ENCODE data around the gene RACGAP1. TPM values are rescaled to one million over a fixed set of nuclear protein-coding genes. Genes with fewer than 3 reads are reported as not detected.

RACGAP1 gene
- total and polyA plus RNA-seq, 2 of the 4 experiments (the other 2 are of a cell fraction), result 37.9 to 110 TPM

- no peak for TF ChIP-seq CHD1 (IDR thresholded peaks at IDR 0.05; ENCODE audit: low read depth, low read length)
- no peak for TF ChIP-seq MAFK (IDR thresholded peaks at IDR 0.05; ENCODE audit: low read depth, low read length)
- no peak for TF ChIP-seq RFX5 (IDR thresholded peaks at IDR 0.05; ENCODE audit: low read depth, low read length)
- TF ChIP-seq SMC3 (IDR thresholded peaks at IDR 0.05; ENCODE audit: low read depth, low read length), result no peak
Measured at GRCh38 chr12:49944718-49945117, 80.6 kb downstream of the RACGAP1 start (continued).

- Histone ChIP-seq H2BK5ac (ENCODE audit: low read depth, low read length, poor library complexity, severe bottlenecking) (no peak overlapping the region), H3K23ac (ENCODE audit: low read depth, low read length) (no peak overlapping the region), H3K4ac (ENCODE audit: low read depth, low read length) (no peak overlapping the region), H3K4me3 (ENCODE audit: insufficient read depth, low read depth, low read length) (no peak overlapping the region), H3K18ac (ENCODE audit: low read depth, low read length) (no peak overlapping the region), H3K36me3 (ENCODE audit: control insufficient read depth, insufficient read depth, low read length) (no peaks in the 10 kb centered on the region), H3K9me3 (ENCODE audit: control insufficient read depth, insufficient read depth, low read length) (no peaks in the 10 kb centered on the region), H4K20me1 (ENCODE audit: insufficient read depth, low read length) (no peaks in the 10 kb centered on the region), H3K27ac (ENCODE audit: insufficient read depth, low read length) (no peak overlapping the region), H3K14ac (replicated peaks; ENCODE audit: low read depth, low read length) (no peak overlapping the region), H3K27me3 (ENCODE audit: control insufficient read depth, insufficient read depth, low read length) (peaks cover 3% of the 10 kb centered on the region; the same call in 1 of the 2 replicates), H2BK20ac (ENCODE audit: low read depth, low read length) (no peak overlapping the region), H2AK5ac (ENCODE audit: low read depth, low read length) (no peak overlapping the region), H3K4me2 (ENCODE audit: low read depth, low read length) (no peak overlapping the region), H3K4me1 (ENCODE audit: control insufficient read depth, insufficient read depth, low read length) (no peaks in the 10 kb centered on the region; the same call in 1 of the 2 replicates), H3K9ac (ENCODE audit: low read depth, low read length) (no peak overlapping the region), H2BK120ac (ENCODE audit: low read depth, low read length) (no peak overlapping the region), H3K79me1 (ENCODE audit: low read depth in 1 of 2, low read length in 2 of 2) (no peaks in the 10 kb centered on the region), H4K5ac (ENCODE audit: low read depth, low read length) (no peak overlapping the region), H4K91ac (ENCODE audit: insufficient read depth, low read depth, low read length) (no peak overlapping the region), H2AFZ (replicated peaks; ENCODE audit: low read length, poor library complexity) (no peak overlapping the region), H2BK15ac (ENCODE audit: low read depth, low read length) (no peak overlapping the region), H3K56ac (ENCODE audit: extremely low read depth, insufficient read depth, low read length) (no peak overlapping the region), H3K9me1 (ENCODE audit: insufficient read depth, low read length) (0 out of 2 replicates have a peak, but pooled peaks cover 3% of the 10 kb centered on the region), H2AK9ac (replicated peaks; ENCODE audit: low read depth, low read length, poor library complexity) (no peak overlapping the region), H4K8ac (ENCODE audit: low read depth in 2 of 2, low read length in 2 of 2) (no peak overlapping the region)
- no peak for ATAC-seq (ENCODE audit: low read depth)
- ChIA-PET POLR2A (ENCODE audit: unreplicated experiment) (interaction anchor here (0.6 kb wide), 1 partner anchor 10 kb away, joined by 3 read pairs; no protein-coding TSS in a partner anchor), CTCF (no interaction called here)
- intact Hi-C loops (cut with micrococcal nuclease) (loop anchor here (2.0 kb wide), 1 partner anchor 167 kb away; no protein-coding TSS in a partner anchor), in situ Hi-C loops (cut with MboI; ENCODE audit: low sequenced_read_pairs) (no loop called here), dilution Hi-C loops (cut with HindIII; ENCODE audit: low sequenced_read_pairs, unreplicated experiment) (no loop called here)
- BruUV-seq (replicated peaks), result no TSS peak
- 100% methylated on average over 2 of the region's 5 CpGs; no CpG with 5 or more reads in 1 of the 2 experiments for WGBS, 2 experiments (ENCODE audit: extremely low coverage in 2 of 2, insufficient read length in 1 of 2)
- DNase-seq, result no peak
- TF ChIP-seq SMC3 (IDR thresholded peaks at IDR 0.05; ENCODE audit: low read depth, low read length) (no peak), MAZ (IDR thresholded peaks at IDR 0.05; ENCODE audit: borderline replicate concordance, low read depth, low read length) (no peak), RFX5 (IDR thresholded peaks at IDR 0.05; ENCODE audit: low read depth, low read length) (no peak), USF2 (IDR thresholded peaks at IDR 0.05; ENCODE audit: low read depth, low read length) (no peak), ELK1 (IDR thresholded peaks at IDR 0.05; ENCODE audit: borderline replicate concordance, low read depth, low read length) (no peak), NFE2L2 (IDR thresholded peaks at IDR 0.05; ENCODE audit: low read depth, low read length) (no peak), CTCF (conservative IDR thresholded peaks at IDR 0.05; ENCODE audit: low read depth, low read length) (no peak), RCOR1 (IDR thresholded peaks at IDR 0.05; ENCODE audit: insufficient replicate concordance, low read length) (no peak), MXI1 (IDR thresholded peaks at IDR 0.05; ENCODE audit: borderline replicate concordance, low read depth, low read length) (no peak), POLR2A (IDR thresholded peaks at IDR 0.05; ENCODE audit: low read depth, low read length) (no peak), FOS (IDR thresholded peaks at IDR 0.05; ENCODE audit: low read depth, low read length) (no peak), RAD21 (IDR thresholded peaks at IDR 0.05; ENCODE audit: low read length) (no peak)
Measured at GRCh38 chr12:49944046-49944445, 81.2 kb downstream of the RACGAP1 start.

Data from IMR-90 (cell line).